Measurements from ENCODE around the gene STK40. TPM values are rescaled to one million over a fixed set of nuclear protein-coding genes. Genes with fewer than 3 reads are reported as not detected.
A peak's percentile ranks its signal among the peaks of the same experiment; 100 is the strongest.

STK40 gene
- total RNA-seq, 1 experiment from 2014 or later: 26.2 TPM

- peaks cover 4% of the 10 kb centered on the region for H3K79me1 ChIP-seq (ENCODE audit: insufficient read depth, low read depth, low read length, poor library complexity, severe bottlenecking)
- H3K4me2 ChIP-seq (ENCODE audit: insufficient read depth, insufficient read length, low read length): peak overlapping the region; percentile 77
- H2BK20ac ChIP-seq (ENCODE audit: low read depth, low read length, poor library complexity, severe bottlenecking): no peak overlapping the region
- H2BK5ac ChIP-seq (ENCODE audit: insufficient read length, low read length): no peak overlapping the region
- DNase-seq: no peak
- no peaks in the 10 kb centered on the region for H3K4me1 ChIP-seq (ENCODE audit: insufficient read depth, low read length)
- no peaks in the 10 kb centered on the region for H3K79me2 ChIP-seq (ENCODE audit: insufficient read depth, low read length)
- Mint-ChIP-seq H3K4me3 (peak overlapping the region; percentile 91 to 96), H3K9me3 (no peaks in the 10 kb centered on the region; a peak in 1 of 5 replicates), H3K4me1 (peaks cover 24 to 25% of the 10 kb centered on the region in 2 experiments), H3K36me3 (ENCODE audit: insufficient read depth in 1 of 3, low read depth in 3 of 3) (peaks cover 11 to 24% (median 16%) of the 10 kb centered on the region in 3 experiments; a peak in 6 of 7 replicates), H3K27me3 (ENCODE audit: low read depth) (no peaks in the 10 kb centered on the region), H3K27ac (peak overlapping the region; percentile 94 to 98 (median 97); a peak in 6 of 7 replicates)
- H2BK15ac ChIP-seq (ENCODE audit: low read depth, low read length): no peak overlapping the region
- no peak overlapping the region for H3K56ac ChIP-seq (ENCODE audit: insufficient read length, low read depth, low read length)
- H3K14ac ChIP-seq (ENCODE audit: insufficient read depth, low read length): peak overlapping the region; percentile 90
- H3K23me2 ChIP-seq (ENCODE audit: insufficient read length, low read depth, low read length, poor library complexity, severe bottlenecking): peaks cover 17% of the 10 kb centered on the region
- H3K18ac ChIP-seq (ENCODE audit: insufficient read length, low read depth, low read length): no peak overlapping the region
- H3K27me3 ChIP-seq (ENCODE audit: insufficient read depth, low read length): no peaks in the 10 kb centered on the region
- no peak overlapping the region for H3K23ac ChIP-seq (ENCODE audit: insufficient read length, low read depth, low read length)
- no peak overlapping the region for H4K8ac ChIP-seq (replicated peaks; ENCODE audit: insufficient read length, low read depth, low read length)
- no peak overlapping the region for H2BK120ac ChIP-seq (ENCODE audit: low read depth, low read length, poor library complexity, severe bottlenecking)
- no peak overlapping the region for H2AK5ac ChIP-seq (ENCODE audit: insufficient read length, low read length)
- peak overlapping the region; percentile 4 for H3K27ac ChIP-seq (ENCODE audit: insufficient read length, low read depth, low read length)
- H4K5ac ChIP-seq (ENCODE audit: insufficient read length, low read depth, low read length): no peak overlapping the region
- H3T11ph ChIP-seq (ENCODE audit: low read length): no peak overlapping the region
- WGBS (ENCODE audit: extremely low coverage, insufficient read length, low lambda C conversion rate): no CpG with 5 or more reads among the region's 5 CpGs
- no peak overlapping the region for H2AFZ ChIP-seq (ENCODE audit: low read length)
- no peaks in the 10 kb centered on the region for H3K9me3 ChIP-seq (ENCODE audit: control insufficient read depth, low read depth, low read length)
- no peak overlapping the region for H3K4ac ChIP-seq (ENCODE audit: low read depth, low read length)
- peak overlapping the region; percentile 92 for H3K9ac ChIP-seq (ENCODE audit: extremely low read depth, insufficient read length, low read length)
- no peak for TF ChIP-seq CTCF (conservative IDR thresholded peaks at IDR 0.05)
- H4K20me1 ChIP-seq (ENCODE audit: control insufficient read depth, insufficient read depth, insufficient read length): no peaks in the 10 kb centered on the region
- H4K91ac ChIP-seq (ENCODE audit: insufficient read length, low read depth, low read length): no peak overlapping the region
- no peak overlapping the region for H2BK12ac ChIP-seq (ENCODE audit: insufficient read length, low read depth, low read length)
These were observed 11.3 kb upstream of the STK40 start for GRCh38 chr1:36397083-36397377.

Measured in H9 (cell line).